DOHH2 (cell line): ENCODE measurements around the gene GPR132.

Experiments
- CTCF ChIP-seq: fragments of 200-600 bp; sonication (generic); IDR thresholded peaks from one replicate; pipeline ENCODE4 v1.5.1; 2014; ENCODE audit warnings: antibody characterized with exemption, mild to moderate bottlenecking, low read depth, low read length; ENCODE audit not compliant: poor library complexity, severe bottlenecking
- EZH2phosphoT487 ChIP-seq: fragments of 200-600 bp; sonication (generic); IDR thresholded peaks from 2 replicates; pipeline ENCODE4 v1.6.1; 2017; ENCODE audit warnings: borderline replicate concordance, mild to moderate bottlenecking, antibody characterized with exemption, low read length, moderate library complexity, mixed read lengths

- TF ChIP-seq CTCF = no peak
- no peak for TF ChIP-seq EZH2phosphoT487
Measured at GRCh38 chr14:105014631-105015030, 50.6 kb downstream of the GPR132 start.
